Activated CD4-positive, alpha-beta T cell treated with anti-CD3 and anti-CD28 coated beads, Interleukin-2, Interleukin-4, amounts not matched to agents 100 ng/mL and 50 ng/mL, durations not matched to agents 16 hours and 8 hours (primary cell): ENCODE data around the gene NAT16.
"Not testable (repeated sequence)": the region's sequence is repeated elsewhere in the genome, so short reads cannot be mapped to it uniquely, and the experiment has no call there.

ENCODE experiments used
- DNase-seq: peaks from one replicate; pipeline ENCODE4 v3.0.0-alpha.2; 2020; ENCODE audit warnings: low spot score

The NAT16 gene

DNA sequence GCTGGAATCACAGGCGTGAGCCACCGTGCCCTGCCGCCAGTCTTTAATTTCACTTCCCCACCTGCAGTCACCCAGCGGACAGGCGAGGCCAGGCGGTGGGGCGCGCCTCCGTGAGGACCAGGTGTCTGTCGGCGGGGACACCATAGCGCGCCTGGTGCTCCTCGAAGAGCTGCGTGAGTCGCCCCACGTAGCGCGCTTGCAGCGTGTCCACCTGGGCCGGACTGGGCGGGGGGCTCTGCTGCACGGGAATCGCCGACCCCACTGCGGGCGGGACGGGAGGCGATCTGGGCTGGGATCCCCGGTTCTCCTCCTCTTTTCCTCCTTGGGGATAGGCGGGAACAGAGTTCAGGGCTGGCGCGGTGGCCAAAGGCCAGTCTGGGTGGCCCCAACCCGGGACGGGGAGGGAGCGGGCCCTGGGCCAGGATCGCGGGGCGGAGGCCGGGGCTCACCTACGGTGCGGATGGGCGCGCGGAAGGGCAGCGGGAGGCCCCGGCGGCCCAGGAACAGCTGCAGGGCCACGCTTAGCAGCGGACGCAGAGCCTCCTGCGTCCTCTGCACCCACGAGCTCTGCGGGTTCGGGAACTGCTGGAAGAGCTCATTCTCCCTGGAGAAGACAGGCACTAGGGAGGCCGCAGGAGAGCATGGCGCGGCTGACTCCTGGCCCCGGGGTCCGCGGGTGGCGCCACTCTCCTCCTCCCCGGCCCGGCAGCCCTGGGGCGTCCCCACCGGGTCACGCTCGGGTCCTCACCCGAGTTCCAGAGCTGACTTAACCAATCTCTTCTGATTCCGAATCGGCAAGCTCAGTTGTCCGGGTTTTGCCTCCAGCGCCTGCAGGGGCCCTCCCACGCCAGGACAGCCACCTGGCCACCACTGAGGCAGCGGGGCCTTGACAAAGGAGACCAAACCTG, 21.9 kb upstream of the NAT16 start:
- no peak for DNase-seq

GRCh38 chr7:101200862-101201599, 20.9 kb upstream of the NAT16 start, which contains the start of gene MOGAT3:
Gene MOGAT3 (minus strand): TSS chr7:101201036. CDS start chr7:101200854, 182 bp downstream.
- DNase-seq: no peak

DNA sequence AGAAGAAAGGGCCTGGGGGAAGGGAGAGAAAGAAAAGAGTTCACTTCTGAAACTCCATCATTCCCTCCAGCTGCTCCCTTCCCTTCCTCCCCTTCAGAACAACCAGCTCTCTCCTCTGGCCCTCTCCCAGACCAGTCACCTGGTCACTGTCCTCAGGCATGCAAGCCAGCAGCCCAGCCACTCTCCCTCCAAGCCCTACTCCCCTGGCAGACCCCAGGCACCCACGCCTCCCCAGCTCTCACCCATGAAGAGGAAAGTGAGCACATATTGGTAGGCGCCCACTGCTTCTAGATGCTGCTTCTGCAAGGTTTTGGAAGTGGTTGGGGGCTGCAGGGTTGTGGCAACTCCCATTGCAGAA, 20.4 kb upstream of the NAT16 start:
- no peak for DNase-seq

GRCh38 chr7:101199522-101199921, 19.4 kb upstream of the NAT16 start:
- not testable (repeated sequence) for DNase-seq

- DNase-seq: no peak
Measured at GRCh38 chr7:101198476-101198875, 18.4 kb upstream of the NAT16 start.

DNA sequence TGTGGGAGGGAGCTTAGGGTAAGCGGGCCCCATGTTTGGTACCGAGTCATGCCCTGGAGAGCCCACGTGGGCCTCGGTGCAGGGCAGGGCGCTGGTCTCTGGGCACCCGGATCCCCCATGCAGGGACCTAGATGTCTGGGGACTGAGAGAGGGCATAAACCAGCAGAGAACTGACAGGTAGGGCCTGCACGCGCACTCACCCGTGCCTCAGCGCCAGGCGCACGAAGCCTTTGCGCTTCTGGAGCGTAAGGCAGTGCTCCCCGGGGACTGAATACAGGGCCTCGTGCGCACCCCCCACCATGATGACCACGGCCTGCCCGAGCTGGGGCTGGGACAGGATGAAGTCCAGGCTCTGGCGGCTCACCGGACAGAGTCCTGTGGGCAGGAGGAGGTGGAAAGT, 17.9 kb upstream of the NAT16 start:
- no peak for DNase-seq

DNA sequence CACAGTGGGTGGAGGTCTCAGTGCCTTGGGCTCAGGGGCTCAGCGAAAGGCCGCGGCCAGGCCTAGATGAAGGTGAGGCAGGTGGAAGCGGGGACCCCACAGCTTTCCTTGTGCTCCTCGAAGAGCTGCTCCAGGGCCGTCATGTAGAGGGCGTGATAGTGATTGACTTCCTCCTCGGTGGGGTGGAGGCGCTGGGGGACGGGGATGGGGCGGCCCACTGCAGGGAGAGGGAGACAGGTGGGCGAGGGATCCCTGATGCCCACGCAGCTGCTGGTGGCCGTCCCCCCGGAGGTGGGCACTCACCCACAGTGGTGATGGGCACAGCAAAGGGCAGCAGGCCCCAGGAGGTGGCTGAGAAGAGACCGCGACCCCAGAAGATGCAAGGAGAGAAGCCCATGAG, 15.8 kb upstream of the NAT16 start:
- no peak for DNase-seq

DNA sequence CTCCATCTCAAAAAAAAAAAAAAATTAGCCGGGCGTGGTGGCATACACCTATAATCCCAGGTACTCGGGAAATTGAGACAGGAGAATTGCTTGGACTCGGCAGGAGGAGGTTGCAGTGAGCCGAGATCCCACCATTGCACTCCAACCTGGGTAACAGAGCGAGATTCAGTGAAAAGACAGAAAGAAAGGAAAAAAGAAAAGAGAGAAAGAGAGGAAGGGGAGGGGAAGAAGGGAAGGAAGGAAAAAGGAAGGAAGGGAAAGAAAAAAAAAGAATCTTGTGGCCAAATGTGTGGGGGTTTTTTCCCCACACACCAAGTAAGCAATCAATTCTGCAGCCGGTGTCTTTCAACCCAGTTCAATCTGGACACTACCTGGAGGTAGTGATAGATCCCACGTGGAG, 9.0 kb upstream of the NAT16 start:
- no peak for DNase-seq

GRCh38 chr7:101186844-101187428, 6.8 kb upstream of the NAT16 start:
- no peak for DNase-seq

DNA sequence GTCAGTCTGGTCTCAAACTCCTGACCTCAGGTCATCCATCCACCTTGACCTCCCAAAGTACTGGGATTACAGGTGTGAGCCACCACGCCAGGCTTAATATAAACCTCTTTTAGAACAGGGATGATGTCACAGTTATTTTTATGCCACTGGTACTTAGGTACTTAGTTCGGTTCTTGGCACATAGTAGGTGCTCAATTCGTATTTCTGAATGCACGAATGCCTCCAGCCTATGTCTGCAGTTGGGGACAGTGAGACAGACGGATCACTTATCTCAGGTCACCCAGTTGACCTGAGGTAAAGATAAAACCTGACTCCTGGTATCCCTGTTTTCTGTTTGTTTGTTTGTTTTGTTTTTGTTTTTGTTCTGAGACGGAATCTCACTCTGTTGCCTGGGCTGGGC, 6.1 kb upstream of the NAT16 start:
- DNase-seq: no peak

GRCh38 chr7:101185258-101185839, 5.3 kb upstream of the NAT16 start:
- DNase-seq: no peak

- DNase-seq: no peak
Measured at GRCh38 chr7:101179713-101180112, 380 bp downstream of the NAT16 start.

DNA sequence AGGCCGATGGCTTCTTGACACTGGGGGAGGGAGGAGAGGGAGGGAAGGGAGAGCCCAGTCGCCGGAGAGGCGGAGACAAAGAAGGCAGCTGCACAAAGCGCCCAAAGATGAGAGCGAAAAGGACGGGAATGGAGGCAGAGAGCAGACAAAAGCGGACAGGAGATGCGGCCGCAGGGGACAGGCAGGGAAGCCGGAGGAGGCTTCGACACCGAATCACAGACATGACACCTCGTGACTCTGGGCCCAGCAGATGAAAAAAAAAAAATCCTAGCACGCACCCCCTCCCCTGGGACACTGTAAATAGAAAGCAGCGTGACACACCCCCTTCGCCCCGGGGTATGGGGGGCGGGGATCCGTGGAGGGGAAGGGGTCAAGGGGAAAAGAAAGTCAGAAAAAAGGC, 976 bp downstream of the NAT16 start:
- DNase-seq: no peak

GRCh38 chr7:101177644-101178043, 2.4 kb downstream of the NAT16 start:
- DNase-seq: no peak

GRCh38 chr7:101175664-101176063, 4.4 kb downstream of the NAT16 start:
- DNase-seq: no peak

DNA sequence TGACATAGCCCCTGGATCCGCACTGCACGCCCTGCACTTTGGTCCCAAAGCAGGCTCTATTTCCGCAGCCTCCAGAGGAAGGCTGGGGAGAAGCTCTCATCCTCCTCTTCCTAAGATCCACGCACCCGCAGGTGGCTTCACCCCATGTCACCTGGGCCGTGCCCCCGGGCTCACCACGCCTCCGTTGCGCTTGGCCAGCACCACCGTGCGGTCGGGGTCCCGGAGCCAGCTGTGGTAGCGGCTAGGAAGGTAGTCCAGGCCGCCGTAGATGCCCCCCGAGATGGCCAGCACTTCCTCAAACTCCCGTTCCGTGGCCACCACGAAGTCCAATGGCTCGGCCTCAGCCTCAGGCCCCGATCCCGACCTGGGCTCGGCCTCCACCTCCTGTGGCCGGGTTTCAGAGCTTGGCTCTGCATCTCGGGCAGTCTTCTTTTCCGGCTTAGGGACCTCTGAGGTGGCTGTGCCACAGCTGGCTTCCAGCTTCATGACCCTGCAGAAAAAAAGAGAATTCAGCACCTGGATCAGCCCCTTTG, 5.7 kb downstream of the NAT16 start:
- no peak for DNase-seq

DNA sequence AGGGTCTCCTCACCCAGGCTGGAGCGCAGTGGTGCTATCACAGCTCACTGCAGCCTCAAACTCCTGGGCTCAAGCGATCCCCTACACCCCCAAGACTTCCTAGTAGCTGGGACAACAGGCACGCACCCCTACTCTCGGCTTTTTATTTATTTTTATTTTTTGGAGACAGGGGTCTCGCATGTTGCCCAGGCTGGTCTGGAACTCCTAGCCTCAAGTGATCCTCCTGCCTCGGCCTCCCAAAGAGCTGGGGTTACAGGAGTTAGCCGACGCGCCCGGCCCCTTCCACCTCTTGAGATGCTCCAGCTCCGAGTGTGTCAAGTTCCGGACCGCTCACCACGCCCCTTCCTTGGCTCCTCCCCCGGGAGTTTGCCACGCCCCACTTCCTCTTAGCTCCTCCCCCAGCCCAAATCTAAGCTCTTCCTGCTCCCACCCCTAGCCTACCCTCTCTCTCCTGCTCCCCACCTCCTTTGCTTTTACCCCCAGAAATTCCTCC, 6.3 kb downstream of the NAT16 start:
- DNase-seq: peak; percentile 78

DNA sequence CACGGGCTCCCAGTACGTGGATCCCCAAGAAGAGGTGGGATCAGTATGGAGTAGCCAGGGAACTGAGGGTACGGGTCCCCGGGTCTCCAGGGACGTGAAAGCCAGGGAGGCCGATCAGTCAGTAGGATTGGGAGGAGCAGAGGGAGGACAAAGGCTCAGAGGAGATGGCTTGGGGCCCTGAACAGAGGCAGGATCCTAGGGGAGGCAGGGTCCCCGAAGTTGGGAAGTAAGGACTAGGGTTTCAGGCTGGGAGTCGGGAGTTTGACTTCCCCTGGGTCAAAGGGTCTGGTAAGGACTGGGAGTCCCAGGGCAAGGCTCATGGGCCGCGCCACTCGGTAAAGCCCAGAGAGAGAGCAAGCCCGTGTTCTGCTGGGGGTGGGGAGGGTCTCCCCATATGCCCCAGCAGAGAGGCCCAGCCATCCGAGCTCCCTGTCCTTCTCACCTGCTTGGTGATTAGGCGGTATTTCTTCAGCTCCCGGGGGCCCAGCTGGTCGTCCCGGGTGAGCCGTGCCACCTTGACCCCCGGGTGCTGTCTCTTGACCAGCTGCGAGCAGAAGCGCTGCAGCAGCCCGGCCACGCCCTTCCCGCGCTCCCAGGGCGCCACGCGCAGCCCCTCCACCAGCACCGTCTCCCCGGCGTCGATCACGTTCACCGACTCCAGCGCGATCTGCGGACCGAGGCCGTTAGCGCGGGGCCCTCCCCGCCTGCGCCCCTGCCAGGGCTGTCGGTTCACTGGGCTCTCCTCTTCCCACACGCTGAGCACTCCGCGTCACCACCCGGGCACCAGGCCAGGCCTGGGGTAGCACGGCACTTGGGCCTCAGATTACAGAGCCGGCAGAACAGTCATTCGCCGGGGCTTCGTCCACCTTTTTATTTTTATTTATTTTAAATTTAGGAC, 7.0 kb downstream of the NAT16 start:
- no peak for DNase-seq

DNA sequence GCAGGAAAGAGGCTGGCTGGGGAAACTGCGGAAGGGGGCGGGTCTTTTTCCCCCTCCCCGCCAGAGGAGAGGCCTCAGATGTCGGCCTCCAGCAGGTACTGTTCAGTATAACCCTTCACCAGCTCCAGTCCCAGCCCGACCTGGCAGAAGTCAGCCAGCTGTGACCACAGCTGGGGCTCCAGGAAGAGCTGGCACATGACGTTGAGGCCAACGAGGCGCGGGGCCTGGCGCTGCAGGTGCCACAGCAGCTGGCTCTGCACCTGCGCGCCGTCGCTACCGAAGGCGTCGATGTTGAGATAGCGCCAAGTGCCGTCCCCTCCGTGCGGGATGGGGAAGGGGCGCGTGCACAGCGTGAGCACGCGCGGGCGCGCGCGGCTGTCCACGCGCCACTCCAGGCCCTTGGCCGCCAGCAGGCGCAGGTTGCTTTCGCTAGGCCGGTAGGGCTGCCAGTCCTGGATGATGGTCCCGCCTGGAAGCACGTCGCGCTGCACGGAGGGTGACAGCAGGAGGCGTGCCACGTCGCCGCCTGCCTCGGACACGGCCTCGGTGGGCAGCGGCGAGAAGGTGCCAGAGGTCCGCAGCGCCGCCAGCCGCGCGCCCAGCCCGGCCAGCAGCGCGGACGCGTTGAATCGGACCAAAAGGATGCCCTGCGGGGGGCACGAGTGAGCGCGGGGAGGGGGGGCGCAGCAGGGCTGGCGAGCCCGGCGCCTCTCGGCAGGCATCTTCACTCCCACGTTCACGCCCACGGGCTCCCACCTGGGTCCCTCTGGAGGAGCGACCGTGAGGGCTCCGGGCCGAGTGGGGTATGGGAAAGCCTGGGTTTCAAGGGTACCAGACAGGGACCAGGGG, 7.9 kb downstream of the NAT16 start:
- no peak for DNase-seq

- no peak for DNase-seq
Measured at GRCh38 chr7:101171442-101171837, 8.7 kb downstream of the NAT16 start.
